Measurements from ENCODE around the gene RFX7.
A peak's percentile ranks its signal among the peaks of the same experiment; 100 is the strongest.
"Not testable (repeated sequence)": the region's sequence is repeated elsewhere in the genome, so short reads cannot be mapped to it uniquely, and the experiment has no call there.

RFX7 gene

DNA sequence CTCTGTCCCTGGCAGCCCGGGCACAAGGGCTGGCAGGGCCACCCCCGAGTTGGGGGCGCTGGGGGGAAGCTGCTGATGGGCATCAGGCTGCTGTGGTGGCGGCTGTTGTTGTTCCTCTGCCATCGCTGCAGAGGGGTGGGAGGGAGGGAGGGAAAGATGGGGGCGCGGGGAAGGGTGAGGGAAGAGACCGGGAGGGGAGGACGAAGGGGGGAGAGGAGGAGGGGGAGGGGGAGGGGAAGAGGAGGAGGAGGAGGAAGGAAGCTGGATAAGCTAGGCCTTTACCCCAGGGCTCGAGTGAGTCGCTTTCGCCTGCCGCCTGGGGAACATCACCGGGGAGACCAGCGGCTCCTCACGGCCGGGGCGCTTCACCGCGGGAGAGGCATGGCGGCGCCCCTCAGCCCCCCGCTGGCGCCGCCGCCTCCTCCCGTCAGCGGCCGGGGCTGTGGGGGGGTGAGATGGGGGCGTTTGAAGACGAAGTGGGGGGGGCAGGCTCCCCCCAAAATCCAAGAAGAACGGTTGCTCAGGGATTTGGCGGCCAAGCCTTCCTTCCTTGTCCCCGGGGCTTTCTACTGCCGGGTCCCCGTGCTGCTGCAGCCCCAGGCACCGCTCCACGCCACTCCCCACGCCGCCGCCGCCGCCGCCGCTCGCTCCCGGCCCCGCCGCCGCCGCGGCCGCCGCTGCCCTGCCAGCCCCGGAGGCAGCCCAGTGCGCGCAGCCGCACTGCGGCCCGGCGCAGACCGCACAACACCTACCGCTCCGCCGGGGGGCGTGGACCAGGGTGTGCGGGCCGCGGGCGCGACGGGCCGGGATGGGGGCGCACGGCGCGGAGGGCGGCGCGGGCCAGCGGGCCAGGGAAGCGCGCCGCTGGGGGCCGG is at the start of gene RFX7:
TSS of gene RFX7 (minus strand) at position 717 of the 875 bp plus-strand sequence. CDS start at position 123, 594 bp downstream.
- peak; percentile 48 for DNase-seq

DNA sequence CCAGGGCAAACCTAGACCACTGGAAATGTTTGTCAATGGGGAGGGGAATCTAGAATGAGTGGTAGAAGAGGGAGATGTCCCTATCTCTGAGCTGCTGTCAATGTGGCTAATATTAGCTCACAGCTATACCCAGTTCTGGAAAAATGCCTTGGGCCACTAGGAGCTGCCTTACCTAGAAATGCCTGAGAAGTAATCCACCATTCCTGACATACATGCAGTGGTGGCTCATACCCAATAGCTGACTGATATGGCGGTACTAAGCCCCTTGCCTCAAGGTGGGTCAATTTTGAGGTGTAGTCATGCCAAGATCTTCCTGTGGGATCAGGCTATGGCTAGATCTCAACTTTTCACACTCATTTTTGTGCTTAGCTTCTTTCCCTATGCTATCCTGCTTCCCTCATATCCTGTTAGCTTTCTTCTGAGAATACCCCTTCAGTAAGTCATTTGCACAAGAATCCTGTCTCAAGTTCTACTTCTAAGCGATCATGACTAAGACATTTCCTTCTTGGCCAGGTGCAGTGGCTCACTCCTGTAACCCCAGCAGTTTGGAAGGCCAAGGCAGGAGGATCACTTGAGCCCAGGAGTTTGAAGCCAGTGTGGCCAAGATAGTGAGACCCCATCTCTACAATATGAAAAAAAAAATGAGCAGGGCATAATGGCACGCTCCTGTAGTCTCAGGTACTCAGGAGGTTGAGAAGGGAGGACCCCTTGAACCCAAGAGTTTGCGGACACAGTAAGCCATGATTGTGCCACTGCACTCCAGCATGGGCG is 49.1 kb upstream of the RFX7 start:
- no peak for DNase-seq

DNA sequence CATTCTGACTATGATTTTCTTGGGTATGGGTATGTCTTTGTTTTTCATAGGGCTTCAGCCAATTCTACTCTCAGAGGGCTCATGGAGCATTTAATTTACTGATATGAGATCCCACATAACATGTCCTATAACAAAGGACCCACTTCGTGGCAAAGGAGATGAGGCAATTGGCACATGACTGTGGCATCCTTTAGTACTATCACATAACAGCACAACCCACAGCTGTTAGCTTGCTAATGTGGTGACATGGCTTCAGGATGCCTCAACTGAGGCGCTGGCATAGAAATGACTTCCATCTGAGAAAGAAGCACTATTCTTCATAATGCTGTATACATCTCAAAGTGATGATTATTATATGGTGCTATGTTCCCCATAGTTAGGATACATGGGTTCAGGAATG is 48.1 kb upstream of the RFX7 start:
- DNase-seq = no peak

- peak; percentile 5 for DNase-seq
Observed at GRCh38 chr15:56286213-56286612, 42.5 kb upstream of the RFX7 start.

GRCh38 chr15:56281145-56281544 is 37.5 kb upstream of the RFX7 start:
- no peak for DNase-seq

- no peak for DNase-seq
Observed at GRCh38 chr15:56273724-56274123, 30.0 kb upstream of the RFX7 start.

GRCh38 chr15:56272454-56272853 is 28.8 kb upstream of the RFX7 start:
- DNase-seq = no peak

- DNase-seq = not testable (repeated sequence)
Observed at GRCh38 chr15:56266465-56266864, 22.8 kb upstream of the RFX7 start.

DNA sequence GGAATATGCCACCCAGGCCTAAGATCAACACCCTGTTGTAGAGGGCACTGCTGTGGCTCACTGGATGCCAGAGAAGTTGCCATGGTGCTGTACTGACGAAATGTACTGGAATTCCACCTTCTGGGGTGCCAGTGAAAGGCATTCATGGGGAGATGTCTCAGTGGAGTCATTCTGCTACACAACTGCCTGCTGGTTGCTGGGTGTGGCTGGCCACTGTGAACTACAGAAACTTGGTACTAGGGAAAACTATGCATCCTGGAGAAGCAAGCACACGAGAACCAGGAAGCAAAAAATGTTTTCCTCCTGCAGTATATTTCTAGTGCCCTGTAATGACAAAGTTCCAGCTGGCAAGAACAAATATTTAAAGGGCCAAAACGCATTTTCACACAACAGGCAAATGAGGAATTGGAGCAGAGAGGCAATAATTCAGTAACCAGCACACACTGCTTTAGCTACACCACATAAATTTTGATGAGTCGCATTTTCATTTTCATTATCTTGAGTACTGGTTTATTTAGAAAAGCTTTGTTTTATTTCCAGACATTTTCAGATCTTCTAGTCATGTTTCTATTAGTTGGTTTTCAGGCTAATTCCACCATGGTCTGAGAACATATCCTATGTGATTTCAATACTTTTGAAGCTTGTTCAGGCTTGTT is 18.3 kb upstream of the RFX7 start:
- DNase-seq = no peak

GRCh38 chr15:56257306-56257705 is 13.6 kb upstream of the RFX7 start:
- DNase-seq = not testable (repeated sequence)

DNA sequence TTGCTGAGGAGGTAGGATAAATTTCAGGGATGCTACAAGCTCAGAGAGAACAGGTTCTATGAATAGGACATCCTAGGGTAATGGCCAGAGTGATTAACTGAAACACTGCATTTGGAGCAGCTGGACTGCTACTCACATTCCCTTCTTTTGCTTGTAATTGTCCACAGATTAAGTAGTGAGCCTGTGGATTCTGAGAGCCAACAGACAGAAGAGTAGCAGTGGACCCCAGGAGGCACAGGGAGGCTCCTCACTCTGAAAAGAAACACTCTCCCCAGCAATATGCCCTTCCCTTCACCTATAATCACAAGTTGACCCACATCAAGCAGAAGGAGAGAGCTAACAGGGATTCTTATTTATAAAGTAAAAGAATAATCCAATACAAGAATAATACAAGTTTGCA is 10.6 kb upstream of the RFX7 start:
- no peak for DNase-seq

- DNase-seq = no peak
Observed at GRCh38 chr15:56252386-56252785, 8.7 kb upstream of the RFX7 start.

- DNase-seq = no peak
Observed at GRCh38 chr15:56251315-56252095, 7.8 kb upstream of the RFX7 start.

DNA sequence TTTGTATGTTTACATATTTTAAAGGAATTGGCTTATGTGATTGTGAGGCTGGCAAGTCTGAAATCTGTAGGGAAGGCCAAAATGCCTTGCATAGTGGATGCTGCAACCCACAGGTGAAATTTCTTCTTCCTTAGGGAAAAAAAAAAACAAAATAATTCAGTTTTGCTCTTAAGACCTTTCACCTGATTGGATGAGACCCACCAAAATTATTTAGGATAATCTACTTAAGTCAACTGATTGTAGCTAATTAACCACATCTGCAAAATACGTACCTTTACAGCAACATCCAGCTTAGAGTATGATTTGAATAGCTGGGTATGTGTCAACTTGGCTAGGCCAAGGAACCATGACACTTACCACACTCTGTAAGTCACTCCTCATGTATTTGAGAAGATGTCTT is 6.9 kb upstream of the RFX7 start:
- DNase-seq = no peak

DNA sequence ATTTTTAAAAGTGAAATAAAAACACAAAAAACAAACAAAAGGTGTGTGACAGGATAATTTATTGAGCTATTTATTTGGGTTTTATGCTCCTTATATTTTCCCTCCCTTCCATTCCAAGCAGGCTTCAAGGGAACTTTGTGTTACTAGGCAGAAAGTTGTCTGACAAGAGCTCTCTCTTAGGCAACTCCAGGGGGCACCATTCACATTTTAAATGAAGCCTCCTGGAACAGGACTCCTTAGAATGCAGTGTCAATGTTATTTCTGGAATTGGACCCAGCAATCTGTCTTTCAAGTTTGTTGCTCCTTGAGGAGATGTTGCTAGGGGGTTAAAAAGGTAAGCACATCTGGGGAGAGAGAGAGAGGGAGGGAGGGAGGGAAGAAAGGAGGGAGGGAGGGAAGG is 5.4 kb upstream of the RFX7 start:
- DNase-seq = no peak

DNA sequence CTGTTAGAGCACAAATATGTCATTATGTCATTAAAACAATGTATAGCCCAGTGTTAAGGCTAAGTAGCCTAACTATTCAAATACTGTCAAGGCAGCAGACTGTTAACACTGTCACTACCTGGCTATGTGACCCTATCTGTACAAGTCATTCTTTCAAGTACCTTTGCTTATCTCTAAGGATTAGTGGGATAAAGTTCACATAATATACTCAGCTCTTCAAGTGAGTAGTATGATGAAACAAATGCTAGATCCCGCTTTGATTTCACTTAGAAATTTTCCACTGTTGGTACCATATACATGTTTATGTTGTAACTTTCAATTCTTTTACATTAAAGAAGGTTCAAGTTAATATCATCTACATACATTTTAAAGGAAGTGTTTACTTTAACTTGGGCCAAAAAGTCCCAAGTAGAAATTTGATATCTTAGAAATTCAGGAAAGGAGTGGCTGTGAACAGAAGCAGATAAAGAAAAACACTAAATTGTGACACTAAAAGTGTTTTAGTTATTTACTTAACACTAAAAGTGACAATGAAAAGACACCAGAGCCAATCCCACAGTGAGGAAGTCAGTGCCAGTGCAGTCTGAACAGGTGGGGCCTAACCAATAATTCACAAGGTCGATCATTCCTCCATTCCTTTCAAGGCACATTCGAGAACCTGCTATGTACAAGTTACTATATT is 4.8 kb upstream of the RFX7 start:
- DNase-seq = no peak

DNA sequence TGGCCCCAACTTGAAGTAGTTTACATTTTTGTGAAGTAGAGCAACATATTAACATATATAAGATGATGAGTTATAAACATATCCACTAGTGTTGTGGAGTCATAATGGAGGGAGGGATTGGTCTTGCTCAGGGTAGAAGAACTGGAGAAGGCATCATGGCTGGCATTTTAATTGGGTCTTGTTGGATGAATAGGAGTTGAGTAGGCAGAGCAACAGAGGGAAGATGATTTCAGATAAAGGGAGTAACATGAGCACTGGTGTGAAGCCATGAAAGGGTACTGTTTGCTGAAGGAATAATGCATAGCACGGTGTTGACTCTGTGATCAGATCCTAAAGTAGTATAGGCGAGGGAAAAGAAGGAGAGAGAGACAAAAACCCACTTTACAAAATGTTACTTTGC is 3.6 kb upstream of the RFX7 start:
- no peak for DNase-seq

GRCh38 chr15:56245871-56246814 is 2.5 kb upstream of the RFX7 start:
- peak; percentile 94 for DNase-seq

DNA sequence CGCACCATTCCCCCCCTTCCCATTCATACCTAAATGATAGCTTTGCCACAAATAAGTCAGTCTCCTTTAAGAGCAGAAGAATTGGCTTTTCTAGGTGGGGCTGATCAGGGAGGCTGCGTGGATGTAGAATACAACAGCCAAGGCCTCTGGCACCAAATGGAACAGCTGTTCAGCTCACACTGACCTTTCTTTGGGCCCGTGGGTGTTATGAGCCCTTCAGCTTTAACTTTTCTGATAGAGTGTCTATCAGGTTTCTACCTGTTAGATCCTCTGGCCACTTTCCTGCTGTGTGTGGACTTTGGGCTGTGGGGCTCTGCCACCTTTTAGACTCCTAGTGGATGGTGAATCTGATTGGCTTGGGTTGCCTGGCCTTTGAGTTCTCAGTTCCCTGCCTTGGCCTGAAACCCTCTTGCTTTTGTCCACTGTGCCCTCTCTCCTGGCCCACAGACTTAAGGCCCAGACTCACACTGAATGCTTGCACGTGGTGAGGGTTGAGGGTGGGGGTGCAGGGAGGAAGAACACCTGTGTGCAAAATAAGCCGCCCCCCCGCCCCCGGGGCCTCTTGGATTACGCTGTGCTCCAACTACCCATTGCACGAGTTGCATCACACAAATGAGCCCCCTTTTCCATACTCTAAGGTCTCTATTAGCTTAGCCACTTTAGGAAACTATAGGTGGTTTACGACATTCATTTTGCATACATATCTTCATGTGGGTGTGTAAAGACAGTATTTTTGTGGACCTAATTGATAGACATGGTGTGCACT is 1.3 kb upstream of the RFX7 start:
- no peak for DNase-seq

Data from KG1 (cell line).